Type B pancreatic cell (in vitro differentiated cells): ENCODE data around the gene NPAS1. TPM values are rescaled to one million over a fixed set of nuclear protein-coding genes. Genes with fewer than 3 reads are reported as not detected.
A peak's percentile ranks its signal among the peaks of the same experiment; 100 is the strongest.

Source experiments
- DNase-seq: peaks from one replicate; pipeline ENCODE4 v3.0.0; 2021; ENCODE audit warnings: mixed read lengths; ENCODE audit not compliant: unreplicated experiment; ENCODE audit errors: extremely low spot score
- H3K27ac Mint-ChIP-seq: 2 replicates; pipeline ENCODE4 v1.8.0; 2021; ENCODE audit warnings: mild to moderate bottlenecking, mixed read lengths
- H3K27me3 Mint-ChIP-seq: 2 replicates; pipeline ENCODE4 v1.8.0; 2021; ENCODE audit warnings: mixed read lengths
- H3K36me3 Mint-ChIP-seq: 2 replicates; pipeline ENCODE4 v1.8.0; 2021; ENCODE audit warnings: mixed read lengths
- H3K4me1 Mint-ChIP-seq: one replicate; pipeline ENCODE4 v1.8.0; 2021; ENCODE audit warnings: mixed read lengths; ENCODE audit not compliant: unreplicated experiment
- H3K4me3 Mint-ChIP-seq: 2 replicates; pipeline ENCODE4 v1.8.0; 2021; ENCODE audit warnings: mild to moderate bottlenecking, mixed read lengths
- H3K9me3 Mint-ChIP-seq: 2 replicates; pipeline ENCODE4 v1.8.0; 2021; ENCODE audit warnings: mixed read lengths
- total RNA-seq: library from RNA; stranded (reverse); gene quantifications from 2 replicates; pipeline ENCODE4 v1.2.1, GENCODE V29; 2021; ENCODE audit warnings: low replicate concordance
- TF ChIP-seq, protein P1 (sequence below): fragments of 200-600 bp; sonication (generic); conservative IDR thresholded peaks from 2 replicates; pipeline ENCODE4 v1.5.0; 2021; ENCODE audit warnings: antibody characterized with exemption, mild to moderate bottlenecking

The NPAS1 gene
- total RNA-seq, 1 donor from 2014 or later, result 3.6 TPM

DNA sequence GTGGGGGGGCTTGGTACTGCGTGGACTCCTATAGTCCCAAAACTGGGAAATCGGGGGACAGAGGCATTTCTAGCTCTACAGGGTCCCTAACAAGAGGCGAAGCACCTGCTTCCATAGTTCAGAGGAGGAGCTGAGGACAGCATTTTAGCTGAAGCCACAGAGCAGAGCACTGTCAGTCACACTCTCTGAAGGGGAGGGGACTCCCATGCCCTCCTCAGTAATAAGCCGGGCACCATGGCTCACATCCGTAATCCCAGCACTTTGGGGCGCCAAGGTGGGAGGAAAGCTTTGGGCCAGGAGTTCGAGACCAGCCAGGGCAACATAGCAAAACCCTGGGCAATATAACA, 3.8 kb downstream of the NPAS1 start:
- H3K27me3 Mint-ChIP-seq, result peaks cover 78% of the 10 kb centered on the region

DNA sequence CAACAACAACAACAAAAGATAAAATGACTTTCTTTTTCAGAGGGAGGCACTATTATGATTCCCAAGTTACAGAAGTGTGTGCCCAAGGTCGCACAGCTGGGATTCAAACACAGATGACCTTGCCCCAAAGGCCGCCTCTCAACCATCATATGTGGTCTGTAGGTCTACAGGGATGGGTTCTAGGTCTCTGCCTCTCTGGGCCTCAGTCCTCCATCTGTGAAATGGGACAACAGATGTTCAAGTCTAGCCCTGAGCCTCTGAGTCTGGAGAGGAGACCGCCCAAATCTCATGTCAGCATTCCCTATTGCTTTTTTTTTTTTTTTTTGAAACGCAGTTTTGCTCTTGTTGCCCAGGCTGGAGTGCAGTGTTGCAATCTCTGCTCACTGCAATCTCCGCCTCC, 4.9 kb downstream of the NPAS1 start:
- no peaks in the 10 kb centered on the region for H3K9me3 Mint-ChIP-seq
- H3K27ac Mint-ChIP-seq, result no peak overlapping the region
- H3K27me3 Mint-ChIP-seq, result peaks cover 74% of the 10 kb centered on the region
- no peak for DNase-seq
- TF ChIP-seq, protein P1, sequence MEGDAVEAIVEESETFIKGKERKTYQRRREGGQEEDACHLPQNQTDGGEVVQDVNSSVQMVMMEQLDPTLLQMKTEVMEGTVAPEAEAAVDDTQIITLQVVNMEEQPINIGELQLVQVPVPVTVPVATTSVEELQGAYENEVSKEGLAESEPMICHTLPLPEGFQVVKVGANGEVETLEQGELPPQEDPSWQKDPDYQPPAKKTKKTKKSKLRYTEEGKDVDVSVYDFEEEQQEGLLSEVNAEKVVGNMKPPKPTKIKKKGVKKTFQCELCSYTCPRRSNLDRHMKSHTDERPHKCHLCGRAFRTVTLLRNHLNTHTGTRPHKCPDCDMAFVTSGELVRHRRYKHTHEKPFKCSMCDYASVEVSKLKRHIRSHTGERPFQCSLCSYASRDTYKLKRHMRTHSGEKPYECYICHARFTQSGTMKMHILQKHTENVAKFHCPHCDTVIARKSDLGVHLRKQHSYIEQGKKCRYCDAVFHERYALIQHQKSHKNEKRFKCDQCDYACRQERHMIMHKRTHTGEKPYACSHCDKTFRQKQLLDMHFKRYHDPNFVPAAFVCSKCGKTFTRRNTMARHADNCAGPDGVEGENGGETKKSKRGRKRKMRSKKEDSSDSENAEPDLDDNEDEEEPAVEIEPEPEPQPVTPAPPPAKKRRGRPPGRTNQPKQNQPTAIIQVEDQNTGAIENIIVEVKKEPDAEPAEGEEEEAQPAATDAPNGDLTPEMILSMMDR, result no peak
- no peak overlapping the region for H3K4me3 Mint-ChIP-seq
- H3K36me3 Mint-ChIP-seq, result no peaks in the 10 kb centered on the region
- H3K4me1 Mint-ChIP-seq, result peaks cover 4% of the 10 kb centered on the region

More for the DNA sequence above, 3.8 kb downstream of the NPAS1 start:
- Mint-ChIP-seq H3K4me1 (peaks cover 4% of the 10 kb centered on the region), H3K36me3 (no peaks in the 10 kb centered on the region), H3K27ac (no peak overlapping the region), H3K4me3 (peak overlapping the region; percentile 47), H3K9me3 (no peaks in the 10 kb centered on the region)
- TF ChIP-seq, protein P1, result no peak
- no peak for DNase-seq

DNA sequence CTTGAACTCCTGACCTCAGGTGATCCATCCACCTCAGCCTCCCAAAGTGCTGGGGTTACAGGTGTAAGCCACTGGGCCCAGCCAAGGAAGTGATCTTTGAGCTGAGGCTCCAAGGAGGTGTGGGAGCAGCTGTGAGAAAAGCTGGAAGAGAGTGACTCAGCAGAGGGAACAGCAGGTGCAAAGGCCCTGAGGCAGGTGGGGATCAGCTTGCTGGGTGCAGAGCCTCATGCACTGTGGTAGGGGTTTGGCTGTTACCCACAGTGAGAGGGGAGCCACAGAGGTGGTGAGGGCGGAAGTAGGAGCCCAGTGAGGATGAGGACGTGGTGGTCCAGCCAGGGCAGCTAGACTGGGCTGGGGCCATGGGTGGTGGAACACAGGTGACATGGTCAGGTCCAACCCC, 6.5 kb downstream of the NPAS1 start:
- no peaks in the 10 kb centered on the region for H3K9me3 Mint-ChIP-seq
- H3K27me3 Mint-ChIP-seq, result peaks cover 76% of the 10 kb centered on the region
- H3K4me3 Mint-ChIP-seq, result no peak overlapping the region
- H3K27ac Mint-ChIP-seq, result no peak overlapping the region
- H3K36me3 Mint-ChIP-seq, result no peaks in the 10 kb centered on the region
- TF ChIP-seq, protein P1, result no peak
- peaks cover 4% of the 10 kb centered on the region for H3K4me1 Mint-ChIP-seq
- DNase-seq, result no peak

DNA sequence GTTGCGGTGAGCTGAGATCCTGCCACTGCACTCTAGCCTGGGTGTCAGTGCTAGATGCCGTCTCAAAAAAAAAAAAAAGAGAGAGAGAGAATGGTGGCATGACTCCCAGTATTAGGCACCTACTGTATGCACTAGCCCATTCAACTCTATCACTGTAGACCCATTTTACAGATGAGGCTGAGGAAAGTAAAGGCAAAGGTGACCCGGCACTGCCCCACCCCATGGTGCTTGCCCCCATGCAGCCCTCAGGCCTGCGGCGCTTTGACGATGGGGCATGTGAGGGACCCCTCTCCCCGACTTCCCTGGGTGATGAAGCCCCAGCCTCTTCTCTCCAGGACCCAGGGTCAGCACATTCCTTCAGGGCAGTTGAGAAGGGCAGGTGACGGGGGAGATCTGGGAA, 7.3 kb downstream of the NPAS1 start:
- Mint-ChIP-seq H3K27ac (no peak overlapping the region), H3K4me3 (no peak overlapping the region), H3K36me3 (no peaks in the 10 kb centered on the region), H3K27me3 (peaks cover 77% of the 10 kb centered on the region), H3K9me3 (no peaks in the 10 kb centered on the region), H3K4me1 (peaks cover 4% of the 10 kb centered on the region)
- TF ChIP-seq, protein P1, result no peak
- no peak for DNase-seq

DNA sequence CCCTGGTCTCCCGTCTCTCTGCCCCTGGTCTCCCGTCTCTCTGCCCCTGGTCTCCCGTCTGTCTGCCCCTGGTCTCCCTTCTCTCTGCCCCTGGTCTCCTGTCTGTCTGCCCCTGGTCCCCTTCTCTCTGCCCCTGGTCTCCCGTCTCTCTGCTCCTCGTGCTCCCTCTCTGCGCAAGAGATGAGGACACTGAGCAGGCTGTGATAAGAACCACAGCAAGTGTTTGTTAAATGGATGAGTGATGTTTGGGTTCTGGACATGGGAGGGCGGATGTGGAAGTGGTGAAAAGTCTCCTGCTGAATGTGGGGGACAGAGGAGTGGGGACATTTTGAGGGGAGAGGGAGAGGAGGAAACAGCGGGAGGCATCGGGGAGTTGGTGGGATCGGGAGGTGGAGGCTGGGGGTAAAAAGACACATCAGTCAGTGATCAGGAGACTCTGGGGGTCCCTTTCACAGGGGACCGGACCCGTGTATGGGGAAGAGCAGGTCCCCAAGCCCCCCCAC, 8.0 kb downstream of the NPAS1 start:
- peaks cover 73% of the 10 kb centered on the region for H3K27me3 Mint-ChIP-seq
- H3K4me3 Mint-ChIP-seq, result no peak overlapping the region
- TF ChIP-seq, protein P1, result no peak
- DNase-seq, result no peak
- no peaks in the 10 kb centered on the region for H3K9me3 Mint-ChIP-seq
- peaks cover 4% of the 10 kb centered on the region for H3K4me1 Mint-ChIP-seq
- H3K27ac Mint-ChIP-seq, result no peak overlapping the region
- no peaks in the 10 kb centered on the region for H3K36me3 Mint-ChIP-seq

GRCh38 chr19:47028195-47028601, 8.6 kb downstream of the NPAS1 start:
- H3K4me1 Mint-ChIP-seq, result peaks cover 4% of the 10 kb centered on the region
- DNase-seq, result no peak
- TF ChIP-seq, protein P1, result peak; percentile 30
- no peak overlapping the region for H3K27ac Mint-ChIP-seq
- H3K4me3 Mint-ChIP-seq, result no peak overlapping the region
- H3K36me3 Mint-ChIP-seq, result no peaks in the 10 kb centered on the region
- peaks cover 68% of the 10 kb centered on the region for H3K27me3 Mint-ChIP-seq
- no peaks in the 10 kb centered on the region for H3K9me3 Mint-ChIP-seq
